Mucosa of rectum (tissue), 2 donors: ENCODE results near the gene LAMTOR1.
A peak's percentile ranks its signal among the peaks of the same experiment; 100 is the strongest.

ENCODE experiments used
- H3K27ac ChIP-seq, 2 donors: one replicate each; pipeline ENCODE4 v1.7.0; 2013; ENCODE audit warnings: inconsistent platforms in 2 of 2, low read depth in 2 of 2, low read length in 2 of 2
- H3K27me3 ChIP-seq, 2 donors: one replicate each; pipeline ENCODE4 v1.7.0; 2013; ENCODE audit warnings: low read length in 2 of 2; ENCODE audit not compliant: control insufficient read depth in 2 of 2, insufficient read depth in 2 of 2
- H3K36me3 ChIP-seq, 2 donors: one replicate each; pipeline ENCODE4 v1.7.0; 2013; ENCODE audit warnings: low read length in 2 of 2; ENCODE audit not compliant: control insufficient read depth in 2 of 2, insufficient read depth in 2 of 2
- H3K4me1 ChIP-seq, 2 donors: one replicate each; pipeline ENCODE4 v1.7.0; 2013; ENCODE audit warnings: low read length in 2 of 2, mild to moderate bottlenecking in 1 of 2; ENCODE audit not compliant: control insufficient read depth in 2 of 2, insufficient read depth in 2 of 2
- H3K4me3 ChIP-seq, 2 donors: one replicate each; pipeline ENCODE4 v1.7.0; 2013; ENCODE audit warnings: low read length in 2 of 2
- H3K9ac ChIP-seq, 2 donors: one replicate each; pipeline ENCODE4 v1.7.0; 2013; ENCODE audit warnings: low read length in 2 of 2, low read depth in 1 of 2, mild to moderate bottlenecking in 1 of 2
- H3K9me3 ChIP-seq, 2 donors: one replicate each; pipeline ENCODE4 v1.7.0; 2013; ENCODE audit warnings: low read length in 2 of 2; ENCODE audit not compliant: control insufficient read depth in 2 of 2
- donor health status: healthy.
- donor health status: Normal muscosa, but diverticular disease.

The LAMTOR1 gene

DNA sequence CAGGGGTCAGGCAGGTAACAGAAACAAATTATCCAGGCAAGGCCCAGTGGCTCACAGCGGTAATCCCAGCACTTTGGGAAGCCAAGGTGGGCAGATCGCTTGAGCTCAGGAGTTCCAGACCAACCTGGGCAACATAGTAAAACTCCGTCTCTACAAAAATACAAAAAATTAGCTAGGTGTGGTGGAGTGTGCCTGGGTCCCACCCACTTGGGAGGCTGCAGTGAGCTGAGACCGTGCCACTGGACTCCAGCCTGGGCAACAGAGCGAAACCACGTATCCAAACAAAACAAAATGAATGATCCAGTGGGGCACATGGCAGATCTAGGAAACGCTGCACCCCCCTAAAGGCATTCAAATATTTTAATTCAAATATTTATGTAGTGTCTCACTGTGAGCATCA, 32.6 kb downstream of the LAMTOR1 start:
- Histone ChIP-seq H3K4me1 (peaks cover 25 to 33% of the 10 kb centered on the region in 2 donors), H3K36me3 (peaks cover 0 to 3% of the 10 kb centered on the region in 2 donors), H3K27ac (peak overlapping the region; percentile 58 to 69)

DNA sequence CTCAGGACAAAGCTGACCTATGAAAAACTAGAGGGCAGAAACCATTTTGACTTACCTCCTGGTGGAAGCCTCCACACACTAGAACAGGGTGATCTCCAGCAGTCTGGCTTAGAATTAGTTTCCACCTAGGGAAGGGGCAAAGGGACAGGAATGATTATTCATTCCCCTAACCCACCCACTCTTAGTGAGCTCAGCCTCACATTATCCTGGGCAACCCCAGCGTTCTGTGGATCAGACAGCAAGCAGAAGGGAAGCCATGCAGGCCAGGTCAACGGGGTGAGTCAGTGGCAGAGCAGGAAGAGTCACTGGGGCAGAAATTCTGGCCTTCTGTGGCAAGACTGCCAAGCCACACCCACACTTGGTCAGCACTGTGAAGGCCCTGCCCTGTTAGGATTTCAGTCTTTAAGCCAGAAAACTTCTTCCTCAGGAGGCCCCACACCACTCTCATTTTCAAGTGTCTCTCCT, 33.3 kb downstream of the LAMTOR1 start:
- Histone ChIP-seq H3K9ac (peak overlapping the region; percentile 2 to 47), H3K4me3 (peak overlapping the region in 1 of 2 donors; percentile 21), H3K4me1 (peaks cover 25 to 33% of the 10 kb centered on the region in 2 donors)

More for the DNA sequence above, 32.6 kb downstream of the LAMTOR1 start:
- H3K4me3 ChIP-seq, result peak overlapping the region in 1 of 2 donors; percentile 4
- peak overlapping the region in 1 of 2 donors; percentile 35 for H3K9ac ChIP-seq
- H3K27me3 ChIP-seq, result no peaks in the 10 kb centered on the region
- no peaks in the 10 kb centered on the region for H3K9me3 ChIP-seq

DNA sequence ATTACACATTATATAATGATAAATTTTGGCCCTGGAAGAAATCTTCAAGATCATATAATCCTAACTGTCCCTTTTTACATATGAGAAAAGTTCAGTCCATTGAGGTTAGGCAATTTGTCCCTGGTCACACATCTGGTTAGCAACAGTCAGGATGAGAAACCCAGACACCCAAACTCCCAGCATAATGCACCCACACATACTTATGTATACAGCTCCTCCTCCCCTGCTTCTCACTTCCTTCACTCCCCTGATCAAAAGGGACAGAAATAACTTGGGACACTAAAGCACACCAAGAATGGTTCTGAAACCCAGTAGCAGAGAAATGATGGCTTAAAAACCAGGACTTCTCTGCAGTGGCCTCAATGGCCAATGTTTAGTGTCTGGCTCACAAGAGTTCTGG, 33.9 kb downstream of the LAMTOR1 start:
- Histone ChIP-seq H3K27ac (peak overlapping the region; percentile 58 to 69), H3K9me3 (no peaks in the 10 kb centered on the region), H3K36me3 (peaks cover 0 to 3% of the 10 kb centered on the region in 2 donors), H3K27me3 (no peaks in the 10 kb centered on the region), H3K4me3 (peak overlapping the region; percentile 14 to 21), H3K4me1 (peaks cover 25 to 33% of the 10 kb centered on the region in 2 donors), H3K9ac (peak overlapping the region in 1 of 2 donors; percentile 2)

More for the DNA sequence above, 33.3 kb downstream of the LAMTOR1 start:
- Histone ChIP-seq H3K27me3 (no peaks in the 10 kb centered on the region), H3K9me3 (no peaks in the 10 kb centered on the region), H3K27ac (peak overlapping the region; percentile 58 to 69), H3K36me3 (peaks cover 0 to 3% of the 10 kb centered on the region in 2 donors)

DNA sequence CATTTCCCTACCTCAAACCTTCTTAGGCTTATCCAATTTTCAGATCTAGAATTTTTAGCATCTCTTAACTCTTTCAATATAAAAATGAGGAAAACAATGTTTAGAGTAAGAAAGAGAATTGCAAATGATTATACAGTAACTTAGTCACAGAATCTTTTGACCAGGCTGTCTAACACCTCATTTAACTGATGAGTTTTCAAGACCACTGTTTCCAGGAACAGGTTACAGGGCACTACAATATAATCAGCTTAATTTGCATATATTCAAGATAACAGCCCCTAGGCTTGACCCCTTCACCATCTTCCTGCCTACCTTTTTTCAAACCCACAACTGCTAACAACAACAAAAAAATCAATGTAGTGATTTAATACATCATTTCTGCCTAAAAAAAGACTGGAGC, 35.4 kb downstream of the LAMTOR1 start:
- Histone ChIP-seq H3K27me3 (no peaks in the 10 kb centered on the region), H3K4me1 (peaks cover 25 to 33% of the 10 kb centered on the region in 2 donors), H3K9me3 (no peaks in the 10 kb centered on the region), H3K9ac (no peak overlapping the region), H3K36me3 (peaks cover 0 to 3% of the 10 kb centered on the region in 2 donors), H3K4me3 (no peak overlapping the region), H3K27ac (no peak overlapping the region)

DNA sequence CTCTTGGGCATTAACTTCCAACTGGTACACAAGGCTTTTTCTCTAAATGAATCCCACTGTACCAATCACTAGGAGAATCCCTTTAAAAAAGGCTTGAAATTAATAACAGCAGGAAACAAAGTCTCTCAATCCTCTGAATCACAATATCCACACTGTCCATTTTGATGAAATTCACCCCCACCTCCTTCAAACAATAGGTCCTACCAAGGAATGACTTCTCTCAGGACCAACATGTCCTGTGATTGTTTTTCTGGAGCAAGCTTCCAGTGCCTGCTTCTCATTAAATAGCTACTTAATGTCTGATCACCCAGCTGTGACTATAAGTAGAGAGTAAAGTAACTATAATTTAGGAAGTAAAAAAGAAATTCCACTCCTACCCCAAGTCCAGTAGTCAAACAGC, 35.8 kb downstream of the LAMTOR1 start:
- peaks cover 0 to 3% of the 10 kb centered on the region in 2 donors for H3K36me3 ChIP-seq

DNA sequence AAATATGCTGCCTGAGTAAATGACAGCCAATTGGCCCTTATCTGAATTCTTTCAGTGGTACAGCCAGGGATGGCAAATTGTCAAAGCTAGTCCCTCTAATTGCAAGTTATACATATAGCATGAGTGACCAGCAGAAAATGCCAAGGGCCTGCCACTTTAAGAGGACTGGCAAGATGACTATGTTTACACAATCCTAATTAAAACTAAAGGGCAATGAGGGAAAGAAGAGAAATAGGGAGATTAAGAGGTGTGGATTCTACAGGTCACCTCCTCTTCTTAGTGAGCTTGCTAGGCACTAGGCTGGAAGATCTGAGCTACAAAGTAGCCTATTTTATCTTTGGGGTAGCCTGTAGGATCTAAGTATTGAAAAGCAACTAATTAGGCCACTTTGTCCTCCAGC, 36.2 kb downstream of the LAMTOR1 start:
- H3K27me3 ChIP-seq, result no peaks in the 10 kb centered on the region
- peaks cover 20 to 27% of the 10 kb centered on the region in 2 donors for H3K4me1 ChIP-seq
- H3K9me3 ChIP-seq, result no peaks in the 10 kb centered on the region
- peak overlapping the region in 1 of 2 donors; percentile 3 for H3K9ac ChIP-seq
- no peak overlapping the region for H3K4me3 ChIP-seq
- H3K36me3 ChIP-seq, result peaks cover 0 to 3% of the 10 kb centered on the region in 2 donors
- H3K27ac ChIP-seq, result peak overlapping the region in 1 of 2 donors; percentile 31

More for the DNA sequence above, 35.8 kb downstream of the LAMTOR1 start:
- Histone ChIP-seq H3K9me3 (no peaks in the 10 kb centered on the region), H3K4me1 (peaks cover 23 to 30% of the 10 kb centered on the region in 2 donors), H3K27ac (peak overlapping the region in 1 of 2 donors; percentile 31), H3K27me3 (no peaks in the 10 kb centered on the region), H3K4me3 (no peak overlapping the region), H3K9ac (no peak overlapping the region)

DNA sequence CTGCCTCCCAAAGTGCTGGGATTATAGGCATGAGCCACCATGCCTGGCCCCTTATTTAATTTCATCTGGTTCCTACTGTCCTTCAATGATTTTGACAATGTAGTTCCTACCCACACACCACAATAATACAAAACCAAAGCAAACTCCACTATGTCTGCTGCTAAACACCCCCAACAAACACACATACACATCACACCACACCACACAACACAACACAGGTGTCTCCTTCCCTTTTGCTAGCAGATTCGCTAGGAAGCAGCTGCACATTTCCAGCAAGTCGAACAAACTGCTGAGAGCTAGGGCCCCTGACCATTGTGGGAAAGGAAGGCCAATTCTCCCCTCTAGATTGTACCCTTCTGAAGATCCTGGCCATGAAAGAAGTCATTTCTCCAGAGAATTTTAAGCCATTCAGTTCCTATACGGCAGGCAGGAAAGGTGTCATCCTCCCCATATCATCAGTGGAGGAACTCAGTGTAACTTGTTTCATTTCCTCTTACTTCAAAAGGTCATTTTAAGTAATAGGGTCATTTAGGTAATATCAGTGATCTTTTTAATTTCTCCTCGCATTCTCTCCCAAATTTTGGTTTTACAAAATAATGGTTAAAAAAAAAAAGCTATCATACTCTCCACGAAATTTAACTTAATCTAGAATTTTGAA, 41.2 kb downstream of the LAMTOR1 start:
- Histone ChIP-seq H3K36me3 (peaks cover 0 to 2% of the 10 kb centered on the region in 2 donors), H3K4me3 (no peak overlapping the region), H3K9ac (no peak overlapping the region), H3K27me3 (no peaks in the 10 kb centered on the region), H3K27ac (no peak overlapping the region), H3K9me3 (no peaks in the 10 kb centered on the region), H3K4me1 (peaks cover 0 to 5% of the 10 kb centered on the region in 2 donors)

DNA sequence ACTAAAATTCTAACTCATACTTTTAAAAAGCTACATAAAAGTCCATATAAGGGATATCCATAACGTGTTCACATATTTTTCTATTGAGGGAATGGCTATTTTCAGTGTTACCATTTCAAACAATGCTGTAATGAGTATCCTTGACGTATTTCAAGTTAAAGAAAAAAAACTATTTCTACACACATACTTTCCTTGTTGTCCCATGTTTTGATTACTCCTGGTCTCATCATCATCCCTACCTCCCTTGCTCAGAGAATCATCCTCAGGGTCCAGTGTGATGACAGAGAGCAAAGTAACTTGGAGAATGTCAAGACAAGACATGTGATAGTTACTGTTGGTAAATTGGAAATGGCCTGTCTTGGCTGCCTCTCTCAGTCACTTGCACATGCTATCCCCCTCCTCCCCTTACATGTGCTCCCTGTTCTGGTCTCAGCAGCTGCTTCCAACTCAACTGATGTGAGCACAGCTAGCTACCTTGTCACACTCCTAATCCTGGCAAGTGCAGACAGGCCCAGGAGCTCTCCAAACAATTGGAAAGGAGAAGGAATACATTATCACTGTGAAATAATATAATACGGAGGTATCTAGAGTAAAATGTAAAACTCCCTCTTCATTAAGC, 44.6 kb downstream of the LAMTOR1 start:
- Histone ChIP-seq H3K4me1 (no peaks in the 10 kb centered on the region), H3K27ac (no peak overlapping the region), H3K4me3 (no peak overlapping the region), H3K9ac (no peak overlapping the region), H3K36me3 (peaks cover 0 to 6% of the 10 kb centered on the region in 2 donors), H3K27me3 (no peaks in the 10 kb centered on the region), H3K9me3 (no peaks in the 10 kb centered on the region)

DNA sequence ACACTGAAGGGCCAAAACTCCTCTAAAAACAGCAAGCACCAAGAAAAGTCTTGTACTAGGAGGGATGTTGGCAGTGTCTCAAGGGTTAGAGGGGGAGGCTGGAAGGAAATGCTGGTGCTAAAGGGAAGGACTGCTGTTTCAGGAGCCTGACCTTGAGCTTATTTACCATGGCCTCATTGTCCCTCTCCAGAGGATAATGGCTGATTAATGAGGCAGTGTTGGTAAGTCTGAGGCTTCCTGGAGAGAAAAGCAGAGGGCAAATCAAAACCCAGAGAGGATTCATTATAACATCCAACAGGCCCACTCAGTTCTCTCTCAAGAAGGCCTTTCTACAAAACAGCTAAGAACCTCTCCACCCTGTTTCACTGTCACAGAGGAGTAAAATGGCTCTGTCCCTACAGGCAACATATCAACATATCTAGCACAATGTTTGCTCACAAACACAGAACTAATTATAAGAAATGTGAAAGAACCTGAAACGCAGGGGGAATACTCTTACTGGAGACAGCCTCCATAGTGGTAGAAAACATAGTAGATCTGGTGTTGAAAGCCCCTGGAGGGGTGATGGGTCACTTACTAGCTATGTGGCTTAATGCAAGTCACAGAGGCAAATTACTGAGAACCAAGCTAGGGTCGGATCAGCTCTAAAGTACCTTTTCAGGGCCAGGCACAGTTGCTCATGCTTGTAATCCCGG, 54.2 kb downstream of the LAMTOR1 start:
- Histone ChIP-seq H3K9me3 (no peaks in the 10 kb centered on the region), H3K36me3 (peaks cover 3% of the 10 kb centered on the region in 2 donors), H3K27ac (no peak overlapping the region), H3K4me1 (no peaks in the 10 kb centered on the region), H3K27me3 (no peaks in the 10 kb centered on the region), H3K9ac (no peak overlapping the region), H3K4me3 (no peak overlapping the region)
